CD14-positive monocyte (primary cell): ENCODE data around the gene SLC30A3. TPM values are rescaled to one million over a fixed set of nuclear protein-coding genes. Genes with fewer than 3 reads are reported as not detected.

Experiments used
- DNase-seq, 3 donors: peaks; one replicate each; pipeline ENCODE4 v3.0.0-alpha.2; 2011 to 2022
- H2AFZ ChIP-seq: 2 replicates; pipeline ENCODE4 v1.6.0; 2012; ENCODE audit warnings: mild to moderate bottlenecking, low read depth, low read length, inconsistent platforms; ENCODE audit not compliant: insufficient read depth, poor library complexity, severe bottlenecking
- H3K27ac ChIP-seq, 2 donors: 1 replicate in 1 of 2; 2 replicates in 1 of 2; pipeline ENCODE4 v1.5.1; 2012 to 2013; ENCODE audit warnings: low read length in 2 of 2, control low read depth in 1 of 2, inconsistent platforms in 1 of 2, low read depth in 1 of 2, mild to moderate bottlenecking in 1 of 2
- H3K27me3 ChIP-seq, 2 donors: one replicate each; pipeline versions ENCODE4 v1.6.0 to v1.6.1; 2011 to 2013; ENCODE audit warnings: low read length in 2 of 2; ENCODE audit not compliant: control insufficient read depth in 2 of 2, insufficient read depth in 2 of 2
- H3K36me3 ChIP-seq, 2 donors: replicated peaks in 1 of 2; 1 replicate in 1 of 2; 2 replicates in 1 of 2; pipeline versions ENCODE4 v1.5.1 to v1.6.1; 2012 to 2013; ENCODE audit warnings: low read length in 2 of 2, control low read depth in 1 of 2, inconsistent platforms in 1 of 2, mild to moderate bottlenecking in 1 of 2; ENCODE audit not compliant: insufficient read depth in 2 of 2, control insufficient read depth in 1 of 2
- H3K4me1 ChIP-seq, 2 donors: 1 replicate in 1 of 2; 2 replicates in 1 of 2; pipeline versions ENCODE4 v1.5.1 to v1.6.1; 2012 to 2013; ENCODE audit warnings: low read length in 2 of 2, control low read depth in 1 of 2, inconsistent platforms in 1 of 2, mild to moderate bottlenecking in 1 of 2, moderate library complexity in 1 of 2; ENCODE audit not compliant: insufficient read depth in 2 of 2, control insufficient read depth in 1 of 2
- H3K4me2 ChIP-seq: replicated peaks from 2 replicates; pipeline ENCODE3; 2012; ENCODE audit warnings: low read length, moderate library complexity, mild to moderate bottlenecking; ENCODE audit not compliant: poor library complexity, severe bottlenecking; ENCODE audit errors: extremely low read depth
- H3K4me3 ChIP-seq, 3 experiments: fragments of 200-600 bp in 1 of 3; sonication (generic) in 1 of 3; replicated peaks in 1 of 3; 1 replicate in 2 of 3; 2 replicates in 1 of 3; pipeline ENCODE4 v1.5.1; 2011 to 2013; ENCODE audit warnings: low read length in 3 of 3, mild to moderate bottlenecking in 3 of 3, control low read depth in 2 of 3, low read depth in 2 of 3, inconsistent platforms in 1 of 3, moderate library complexity in 1 of 3
- H3K79me2 ChIP-seq: 2 replicates; pipeline ENCODE4 v1.6.0; 2012; ENCODE audit warnings: mild to moderate bottlenecking, control low read depth, inconsistent platforms, low read length, moderate library complexity; ENCODE audit not compliant: insufficient read depth
- H3K9ac ChIP-seq: 2 replicates; pipeline ENCODE4 v1.6.0; 2017; ENCODE audit warnings: low read length, mild to moderate bottlenecking; ENCODE audit not compliant: insufficient read depth, poor library complexity, severe bottlenecking
- H3K9me3 ChIP-seq, 2 donors: replicated peaks in 1 of 2; 1 replicate in 1 of 2; 2 replicates in 1 of 2; pipeline versions ENCODE4 v1.5.1 to v1.6.1; 2012 to 2013; ENCODE audit warnings: low read length in 2 of 2, control low read depth in 1 of 2; ENCODE audit not compliant: control insufficient read depth in 1 of 2, insufficient read depth in 1 of 2
- H4K20me1 ChIP-seq: 2 replicates; pipeline ENCODE4 v1.6.0; 2012; ENCODE audit warnings: mild to moderate bottlenecking, low read length, control low read depth, moderate library complexity; ENCODE audit not compliant: insufficient read depth
- H3K27ac Mint-ChIP-seq, 7 donors: one replicate each; pipeline ENCODE4 v1.8.0; 2020; ENCODE audit warnings: mild to moderate bottlenecking in 7 of 7, mixed read lengths in 7 of 7, moderate library complexity in 6 of 7, inconsistent platforms in 2 of 7
- H3K27me3 Mint-ChIP-seq, 3 donors: one replicate each; pipeline ENCODE4 v1.8.0; 2021 to 2022; ENCODE audit warnings: low read depth in 3 of 3, mild to moderate bottlenecking in 3 of 3, mixed read lengths in 3 of 3, moderate library complexity in 3 of 3, inconsistent platforms in 1 of 3
- H3K36me3 Mint-ChIP-seq, 2 donors: one replicate each; pipeline ENCODE4 v1.8.0; 2020; ENCODE audit warnings: mixed read lengths in 2 of 2, inconsistent platforms in 1 of 2, mild to moderate bottlenecking in 1 of 2
- H3K4me1 Mint-ChIP-seq: one replicate; pipeline ENCODE4 v1.8.0; 2020; ENCODE audit warnings: mild to moderate bottlenecking, mixed read lengths
- H3K4me3 Mint-ChIP-seq, 2 donors: one replicate each; pipeline ENCODE4 v1.8.0; 2020; ENCODE audit warnings: mild to moderate bottlenecking in 2 of 2, mixed read lengths in 2 of 2, moderate library complexity in 1 of 2
- H3K9me3 Mint-ChIP-seq, 7 donors: one replicate each; pipeline ENCODE4 v1.8.0; 2020 to 2022; ENCODE audit warnings: mixed read lengths in 7 of 7, mild to moderate bottlenecking in 6 of 7, moderate library complexity in 6 of 7, inconsistent platforms in 2 of 7
- CTCF ChIP-seq: fragments of 200-600 bp; IDR thresholded peaks from one replicate; pipeline ENCODE4 v1.8.0; 2022; ENCODE audit warnings: antibody characterized with exemption, mild to moderate bottlenecking
- WGBS: methylation state at CpG from one replicate; pipeline ENCODE4 v1.1.5; 2013; ENCODE audit warnings: missing lambda C conversion rate; ENCODE audit not compliant: insufficient coverage; 5-methylcytosine and 5-hydroxymethylcytosine counted together
- intact Hi-C, 2 donors: fragments of 100-400 bp; cut with micrococcal nuclease; formaldehyde crosslinking; loops; one replicate each; pipeline versions ENCODE4 v1.15.0 to v1.15.1; 2023
- polyA plus RNA-seq, 3 donors: library from polyadenylated mRNA; depleted of rRNA in 1 of 3; unstranded in 2 of 3; stranded (reverse) in 1 of 3; fragments of 300-500 nt in 2 of 3; fragments of >200 nt in 1 of 3; fragmentation: Illumina TruSeq in 2 of 3; gene quantifications; 1 replicate in 2 of 3; 2 replicates in 1 of 3; pipeline ENCODE4 v1.2.3, GENCODE V29; 2012 to 2021

Gene SLC30A3
- polyA plus RNA-seq, 3 donors, result 0.08 TPM; not detected in 2

GRCh38 chr2:27288610-27289009, 25.8 kb upstream of the SLC30A3 start:
- H4K20me1 ChIP-seq, result no peaks in the 10 kb centered on the region
- no peak for DNase-seq
- no peak overlapping the region for H3K4me3 ChIP-seq
- H3K4me1 ChIP-seq, result peaks cover 0 to 7% of the 10 kb centered on the region in 2 donors
- no peaks in the 10 kb centered on the region for H3K79me2 ChIP-seq
- H3K36me3 ChIP-seq, result no peaks in the 10 kb centered on the region
- no peak overlapping the region for H2AFZ ChIP-seq
- intact Hi-C loops, result no loop called here
- H3K27ac ChIP-seq, result no peak overlapping the region
- no CpG with 5 or more reads among the region's 3 CpGs for WGBS
- Mint-ChIP-seq H3K27me3 (peaks cover 1 to 7% (median 4%) of the 10 kb centered on the region in 3 donors), H3K9me3 (no peaks in the 10 kb centered on the region), H3K36me3 (no peaks in the 10 kb centered on the region), H3K27ac (no peak overlapping the region), H3K4me1 (peaks cover 2% of the 10 kb centered on the region), H3K4me3 (no peak overlapping the region)
- H3K27me3 ChIP-seq, result no peaks in the 10 kb centered on the region
- no peaks in the 10 kb centered on the region for H3K9me3 ChIP-seq
- TF ChIP-seq CTCF, result no peak
- no peak overlapping the region for H3K4me2 ChIP-seq
- no peak overlapping the region for H3K9ac ChIP-seq

- Mint-ChIP-seq H3K4me3 (no peak overlapping the region), H3K36me3 (no peaks in the 10 kb centered on the region), H3K9me3 (no peaks in the 10 kb centered on the region), H3K4me1 (peaks cover 2% of the 10 kb centered on the region), H3K27ac (no peak overlapping the region), H3K27me3 (peaks cover 2 to 7% (median 7%) of the 10 kb centered on the region in 3 donors)
- H3K4me3 ChIP-seq, result no peak overlapping the region
- H3K9ac ChIP-seq, result no peak overlapping the region
- TF ChIP-seq CTCF, result no peak
- H3K27ac ChIP-seq, result no peak overlapping the region
- H3K4me2 ChIP-seq, result no peak overlapping the region
- no peaks in the 10 kb centered on the region for H3K27me3 ChIP-seq
- no peaks in the 10 kb centered on the region for H3K36me3 ChIP-seq
- H2AFZ ChIP-seq, result no peak overlapping the region
- no CpG with 5 or more reads among the region's 6 CpGs for WGBS
- no peaks in the 10 kb centered on the region for H3K79me2 ChIP-seq
- peaks cover 0 to 4% of the 10 kb centered on the region in 2 donors for H3K4me1 ChIP-seq
- intact Hi-C loops, result no loop called here
- no peaks in the 10 kb centered on the region for H4K20me1 ChIP-seq
- no peaks in the 10 kb centered on the region for H3K9me3 ChIP-seq
- DNase-seq, result no peak
Observed at GRCh38 chr2:27285481-27285880, 22.6 kb upstream of the SLC30A3 start.
